ENCODE measurements around the gene PMFBP1.
"Not testable (repeated sequence)": the region's sequence is repeated elsewhere in the genome, so short reads cannot be mapped to it uniquely, and the experiment has no call there.

PMFBP1 gene

DNA sequence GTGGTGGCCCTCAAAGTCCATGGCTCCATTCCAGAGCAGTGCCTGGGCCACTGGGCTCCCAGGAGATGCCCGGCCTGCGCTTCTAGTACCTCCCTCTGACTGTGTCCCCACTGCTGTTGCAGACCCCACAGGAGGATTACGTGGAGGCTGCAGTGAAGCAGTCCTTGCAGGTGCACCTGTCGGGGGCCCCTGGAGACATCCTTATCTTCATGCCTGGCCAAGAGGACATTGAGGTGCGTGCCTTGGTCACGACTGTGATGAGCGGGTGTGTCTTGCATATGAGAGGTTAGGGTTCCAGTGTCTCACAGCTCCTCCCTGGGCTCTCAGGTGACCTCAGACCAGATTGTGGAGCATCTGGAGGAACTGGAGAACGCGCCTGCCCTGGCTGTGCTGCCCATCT, 67.0 kb downstream of the PMFBP1 start:
- no peak for DNase-seq

DNA sequence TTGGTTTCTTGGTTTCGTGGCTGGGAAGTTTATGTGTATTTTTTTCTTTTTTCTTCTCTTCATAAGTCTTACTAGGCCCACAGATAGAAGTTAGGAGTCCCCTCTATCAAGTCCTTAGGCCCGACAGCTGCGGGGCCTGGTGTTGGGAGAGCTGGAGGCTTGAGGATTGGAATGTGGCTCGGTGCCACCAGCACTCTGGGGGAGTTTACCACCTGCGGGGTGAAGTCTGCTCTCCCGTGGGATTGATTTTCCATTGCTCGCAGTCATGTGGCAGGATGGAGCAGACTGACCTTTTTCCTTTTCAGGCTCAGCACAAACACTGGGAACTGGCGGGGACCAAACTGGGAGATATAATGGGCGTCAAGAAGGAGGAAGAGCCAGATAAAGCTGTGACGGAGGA, 70.8 kb downstream of the PMFBP1 start:
- DNase-seq: no peak

DNA sequence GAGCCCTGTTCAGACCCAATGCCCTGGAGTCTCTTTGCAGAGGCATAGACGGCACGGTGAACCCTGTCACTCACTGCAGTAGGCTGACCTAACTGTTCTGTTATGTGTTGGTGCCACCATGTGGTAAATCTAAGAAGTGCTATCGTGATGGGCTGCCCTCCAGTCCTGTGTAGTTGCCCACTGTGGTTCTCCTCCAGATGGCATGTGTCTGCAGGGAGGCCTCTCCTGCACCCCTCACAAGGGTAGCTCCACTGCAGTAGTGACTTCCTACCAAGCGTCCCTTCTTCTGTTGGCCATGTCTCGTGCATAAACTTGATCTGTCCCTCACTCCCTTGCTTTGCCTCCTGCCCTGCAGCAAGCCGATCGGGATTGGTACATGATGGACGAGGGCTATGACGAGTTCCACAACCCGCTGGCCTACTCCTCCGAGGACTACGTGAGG, 72.6 kb downstream of the PMFBP1 start:
- DNase-seq: peak; percentile 84

DNA sequence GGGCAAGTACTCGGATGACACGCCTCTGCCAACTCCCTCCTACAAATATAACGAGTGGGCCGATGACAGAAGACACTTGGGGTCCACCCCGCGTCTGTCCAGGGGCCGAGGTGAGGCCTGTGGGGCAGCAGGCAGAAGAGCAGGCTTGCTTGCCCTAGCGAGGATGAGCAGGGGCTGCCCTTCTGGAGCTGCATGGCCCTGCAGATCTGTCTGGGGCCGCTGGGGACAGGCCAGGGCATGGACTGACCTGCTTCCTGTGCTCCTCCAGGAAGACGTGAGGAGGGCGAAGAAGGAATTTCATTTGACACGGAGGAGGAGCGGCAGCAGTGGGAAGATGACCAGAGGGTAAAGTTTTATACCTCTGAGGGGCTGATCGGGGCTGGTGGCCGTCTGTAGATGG, 73.0 kb downstream of the PMFBP1 start:
- DNase-seq: peak; percentile 68

DNA sequence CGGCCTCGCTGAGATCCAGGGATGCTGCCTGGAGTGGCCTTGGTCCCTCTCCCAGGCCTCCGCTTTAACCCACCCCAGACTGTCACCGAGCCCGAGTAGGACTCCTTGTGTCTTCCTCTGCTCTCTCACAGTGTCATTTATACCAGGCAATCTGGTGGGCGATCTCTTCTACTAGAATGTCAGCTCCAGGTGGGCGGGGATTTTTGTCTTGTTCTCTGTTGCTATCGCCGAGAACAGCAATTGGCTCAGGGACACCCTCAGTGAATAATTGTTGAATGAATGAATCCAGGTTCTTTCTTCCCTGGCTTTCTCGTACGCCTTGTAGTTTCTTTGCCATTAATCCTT, 77.7 kb downstream of the PMFBP1 start:
- no peak for DNase-seq

DNA sequence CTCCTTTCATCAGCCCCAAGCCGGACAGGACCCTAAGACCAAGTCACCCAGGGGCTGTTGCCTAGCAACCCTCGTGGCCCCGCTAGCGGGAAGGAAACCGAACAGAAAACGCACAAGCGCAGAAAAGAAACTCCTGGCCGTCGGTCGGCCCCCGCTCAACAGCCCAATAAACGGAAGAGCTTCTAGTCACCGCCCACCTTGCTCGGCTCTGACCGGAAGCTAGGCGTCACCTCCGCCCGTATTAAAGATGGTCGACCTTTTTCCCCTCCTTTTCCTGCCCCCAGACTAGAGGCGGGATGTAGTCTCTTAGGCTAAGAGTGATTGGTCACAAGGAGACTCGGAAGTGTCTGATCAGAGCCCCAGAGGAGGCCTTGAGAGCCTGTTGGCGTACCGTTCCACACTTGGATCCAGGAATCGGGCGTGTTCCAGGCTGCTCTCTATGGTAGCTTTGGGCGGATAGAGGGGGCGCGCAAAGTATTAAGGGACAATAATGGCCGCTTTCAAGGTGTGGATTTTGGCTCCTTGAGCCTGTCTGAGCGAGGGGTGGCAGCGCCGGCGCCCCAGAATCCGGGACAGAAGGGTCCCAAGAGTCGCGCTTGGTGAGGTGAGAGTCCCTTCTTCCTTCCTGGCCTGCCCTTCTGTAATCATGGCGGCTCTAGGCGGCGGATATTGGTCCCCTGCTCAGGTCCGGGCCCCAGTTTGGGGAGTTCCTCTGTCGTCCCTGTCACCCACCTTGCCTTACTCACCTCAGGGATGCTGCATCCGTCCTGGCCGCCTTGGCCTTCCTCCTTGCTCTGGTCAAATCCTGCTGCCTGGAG, 78.3 kb downstream of the PMFBP1 start, which contains the start of the genes DHX38 and TXNL4B:
Gene DHX38 (plus strand): TSS at position 400 of the 818 bp plus-strand sequence. CDS start 2,311 bp downstream, outside the sequence.
Gene TXNL4B (minus strand): TSS at position 173 of the 818 bp plus-strand sequence. CDS start 2,871 bp downstream, outside the sequence.
- peak; percentile 99 for DNase-seq

DNA sequence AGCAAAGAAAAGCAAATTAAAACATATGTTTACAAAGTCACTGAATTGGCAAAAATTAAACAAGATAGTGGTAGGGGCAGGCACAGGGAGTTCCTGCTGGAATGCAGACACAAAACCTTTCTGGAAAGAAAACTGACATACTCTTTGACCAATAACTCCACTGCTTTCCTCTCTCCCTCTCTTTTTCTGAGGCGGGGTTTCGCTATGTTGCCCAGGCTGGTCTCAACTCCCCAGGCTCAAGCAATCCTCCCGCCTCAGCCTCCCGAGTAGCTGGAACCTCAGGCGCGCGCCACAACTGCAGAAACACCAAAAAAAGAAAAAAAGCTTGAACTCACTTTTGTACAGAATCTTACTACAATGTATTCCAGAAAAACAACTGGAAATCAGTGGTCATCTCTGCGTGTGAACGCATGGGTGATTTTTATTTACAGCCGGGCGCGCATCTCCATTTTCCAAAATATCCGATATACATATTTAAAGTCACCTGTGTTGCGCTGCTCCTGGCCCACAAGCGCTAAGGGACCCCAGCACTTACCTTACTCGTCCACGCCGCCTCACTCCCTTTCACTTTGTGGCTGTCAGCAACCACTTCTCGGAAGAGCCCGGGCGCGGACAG, 79.0 kb downstream of the PMFBP1 start:
- DNase-seq: peak; percentile 66

DNA sequence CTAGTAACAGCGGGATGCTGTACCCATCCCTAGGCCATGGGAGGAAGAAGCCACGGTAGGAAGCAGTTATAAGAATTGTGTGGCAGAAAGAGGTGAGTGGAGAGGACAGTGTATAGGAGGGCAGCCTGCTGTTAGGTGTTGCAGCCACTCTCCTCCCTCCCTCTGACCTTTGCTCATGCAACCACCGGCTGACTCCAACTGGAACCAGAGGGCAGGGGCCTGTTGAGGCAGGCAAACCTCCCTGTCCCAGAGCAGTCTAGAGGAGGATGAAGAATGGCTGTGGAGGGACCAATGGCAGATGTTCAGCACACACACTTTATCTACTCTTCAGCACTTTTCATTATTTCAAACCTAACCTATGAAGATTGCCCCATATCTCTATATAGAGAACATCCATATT, 80.7 kb downstream of the PMFBP1 start:
- no peak for DNase-seq

DNA sequence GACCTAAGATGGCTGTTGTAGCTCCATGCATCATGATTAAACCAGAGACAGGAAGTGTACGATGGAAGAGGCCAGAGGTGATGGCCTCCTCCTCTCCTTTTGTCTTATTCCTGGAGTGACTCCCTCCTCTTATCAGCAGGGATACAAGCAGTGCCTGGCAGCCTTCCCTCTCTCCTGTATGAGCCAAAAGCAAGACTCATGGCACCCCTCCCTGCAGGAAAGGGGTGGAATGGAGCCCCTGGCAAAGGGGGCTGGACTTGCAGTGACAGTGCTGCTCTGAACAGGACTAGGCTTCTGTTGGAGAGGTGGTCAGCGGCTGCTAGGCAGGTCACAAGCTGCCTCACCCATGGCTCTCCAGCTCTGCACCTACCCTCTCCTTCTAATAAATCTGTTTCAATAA, 87.0 kb downstream of the PMFBP1 start:
- DNase-seq: no peak

DNA sequence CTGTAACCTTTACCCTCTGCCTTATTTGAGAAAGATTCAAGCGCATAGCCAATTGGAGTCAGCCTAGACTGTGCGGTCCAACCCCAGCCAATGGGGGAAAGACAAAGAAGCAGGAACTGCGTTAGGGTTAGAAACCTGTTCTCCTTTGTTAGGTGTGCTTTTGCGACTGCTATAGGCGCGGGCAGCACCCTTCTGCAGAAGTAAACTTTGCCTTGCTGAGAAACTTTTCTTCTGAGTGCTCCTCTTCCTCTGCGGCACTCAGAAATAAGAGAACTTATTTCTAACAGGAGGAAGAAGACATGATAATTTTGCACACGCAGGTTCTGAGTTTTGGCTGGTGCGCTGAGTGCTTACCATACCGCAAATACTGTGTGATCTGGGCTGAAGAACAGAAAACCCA, 87.5 kb downstream of the PMFBP1 start:
- DNase-seq: no peak

DNA sequence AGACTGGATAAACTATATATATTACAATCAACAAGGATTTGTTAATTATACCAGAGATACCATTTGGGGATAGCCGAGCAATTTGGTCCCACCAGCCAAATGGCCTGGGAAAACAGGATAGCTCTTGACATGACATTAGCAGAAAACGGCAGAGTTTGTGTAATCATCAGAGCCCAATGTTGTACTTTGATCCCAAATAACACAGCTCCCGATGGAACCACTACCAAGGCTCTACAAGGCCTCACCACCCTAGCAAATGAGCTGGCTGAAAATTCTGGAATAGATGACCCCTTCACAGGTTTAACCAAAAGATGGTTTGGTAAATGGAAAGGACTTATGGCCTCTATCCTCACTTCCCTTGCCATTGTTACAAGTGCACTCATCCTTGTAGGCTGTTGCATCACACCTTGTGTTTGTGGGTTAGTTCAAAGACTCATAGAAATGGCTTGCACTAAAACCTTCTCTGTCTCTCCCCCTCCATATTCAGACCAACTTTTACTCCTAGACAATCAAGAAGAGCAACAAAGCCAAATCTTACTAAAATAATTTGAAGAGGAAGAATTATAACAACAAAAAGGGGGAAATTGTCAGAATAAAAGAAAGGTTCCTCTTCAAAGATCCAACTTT, 88.1 kb downstream of the PMFBP1 start:
- no peak for DNase-seq

DNA sequence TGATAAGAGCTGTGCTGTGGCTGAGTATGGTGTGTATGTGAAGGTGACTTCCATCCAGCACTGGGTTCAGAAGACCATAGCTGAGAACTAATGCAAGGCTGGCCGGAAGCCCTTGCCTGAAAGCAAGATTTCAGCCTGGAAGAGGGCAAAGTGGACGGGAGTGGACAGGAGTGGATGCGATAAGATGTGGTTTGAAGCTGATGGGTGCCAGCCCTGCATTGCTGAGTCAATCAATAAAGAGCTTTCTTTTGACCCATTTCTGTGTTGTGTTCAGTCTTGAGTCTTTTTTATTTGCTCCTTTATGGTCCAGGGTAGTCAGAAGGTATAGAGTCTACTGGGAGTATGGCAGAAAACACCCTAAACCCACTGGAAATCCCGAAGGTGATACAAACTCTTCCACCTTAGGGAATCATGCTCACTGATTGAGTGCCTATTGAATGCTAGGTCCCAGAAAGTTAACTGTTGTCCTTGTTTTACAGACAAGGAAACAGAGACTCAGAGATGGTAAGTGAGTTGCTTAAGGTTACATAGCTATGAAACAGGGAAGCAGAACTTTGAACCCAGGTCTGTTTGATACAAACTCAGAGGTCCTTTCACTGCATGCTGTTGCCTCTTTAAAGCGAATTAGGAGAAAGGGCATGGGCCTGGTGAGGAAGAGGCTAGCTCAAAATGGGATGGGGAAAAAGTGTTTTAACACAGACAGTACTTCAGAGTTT, 94.8 kb downstream of the PMFBP1 start:
- not testable (repeated sequence) for DNase-seq

DNA sequence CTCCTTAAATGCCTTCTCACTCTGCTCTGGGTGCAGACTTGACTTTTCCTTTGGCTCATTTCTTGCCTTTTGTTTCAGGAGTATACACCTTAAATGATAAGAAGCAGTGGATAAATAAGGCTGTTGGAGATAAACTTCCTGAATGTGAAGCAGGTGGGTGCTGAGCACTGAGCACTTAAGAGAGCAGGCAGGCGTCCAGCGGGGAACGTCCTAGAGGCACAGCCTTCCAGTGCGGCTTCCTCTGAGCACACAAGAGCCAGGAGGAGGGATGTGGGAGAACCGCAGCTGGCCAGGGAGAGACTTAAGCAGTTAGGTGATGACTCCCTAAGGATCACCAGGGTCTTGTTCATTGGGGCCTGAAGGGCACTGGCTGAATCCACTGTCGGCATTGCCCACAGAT, 96.9 kb downstream of the PMFBP1 start:
- DNase-seq: not testable (repeated sequence)

DNA sequence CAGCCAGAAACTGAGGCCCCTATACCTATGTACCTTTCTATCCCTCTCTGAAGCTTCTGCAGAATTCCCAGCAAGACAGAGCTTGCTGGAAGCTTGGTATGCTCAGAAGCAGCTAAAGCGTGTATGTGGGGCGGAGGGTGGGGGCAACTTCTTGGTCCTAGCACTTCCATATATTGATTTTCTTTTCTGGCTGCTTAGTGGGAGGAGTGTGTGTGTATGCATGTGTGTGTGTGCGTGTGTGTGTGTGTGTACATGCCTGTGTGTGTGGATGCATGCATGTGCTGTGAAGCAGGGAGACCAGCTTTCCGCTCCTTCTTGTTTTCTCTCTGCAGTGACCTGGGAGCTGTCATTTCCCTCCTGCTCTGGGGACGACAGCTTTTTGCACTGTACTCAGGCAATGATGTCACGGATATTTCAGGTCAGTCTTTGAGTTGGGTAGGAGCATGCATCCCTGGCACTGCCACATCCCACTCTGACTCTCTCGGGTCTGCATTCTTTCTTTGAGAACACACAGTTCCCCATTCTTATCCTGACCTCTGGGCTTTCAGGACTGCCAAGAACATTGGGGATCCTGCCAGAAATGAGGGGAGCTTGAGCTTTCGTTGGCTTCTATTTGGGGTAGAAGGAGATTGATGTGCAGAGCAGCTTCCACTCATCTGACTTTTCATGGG, 98.3 kb downstream of the PMFBP1 start:
- no peak for DNase-seq

DNA sequence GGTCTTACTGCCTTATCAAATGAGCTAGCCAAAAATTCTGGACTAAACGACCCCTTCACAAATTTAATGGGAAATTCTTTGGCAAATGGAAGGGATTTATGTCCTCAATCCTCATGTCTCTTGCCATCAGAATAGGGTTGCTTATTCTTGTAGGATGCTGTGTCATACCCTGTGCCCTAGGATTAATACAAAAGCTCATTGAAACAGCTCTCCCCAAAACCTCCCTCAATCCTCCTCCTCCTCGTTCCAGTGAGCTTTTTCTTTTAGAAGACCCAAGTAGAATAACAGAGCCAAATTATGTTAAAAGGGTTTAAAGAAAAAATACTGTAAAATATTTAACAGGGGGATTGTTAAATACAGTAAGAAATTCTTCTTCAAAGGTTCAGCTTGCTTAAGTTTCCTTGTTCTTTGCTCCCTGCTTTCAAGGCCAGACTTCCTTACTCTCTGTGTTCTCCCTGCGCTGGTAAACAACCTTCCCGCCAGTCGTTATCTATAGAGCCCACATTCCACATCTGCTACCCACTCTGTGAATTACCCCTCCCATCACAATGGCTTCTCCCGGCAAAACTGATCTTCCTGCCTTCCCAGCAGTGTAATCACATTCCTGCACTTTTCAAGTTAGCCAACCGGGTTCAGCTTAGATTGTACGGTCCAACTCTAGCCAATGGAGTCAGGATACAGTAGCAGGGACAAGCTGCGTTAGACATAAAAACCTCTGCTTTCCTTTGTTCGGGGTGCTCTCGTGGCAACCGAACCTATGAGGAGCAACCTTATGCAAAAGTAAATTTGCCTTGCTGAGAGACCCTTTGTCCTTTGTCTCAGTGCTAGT, 99.2 kb downstream of the PMFBP1 start:
- DNase-seq: peak; percentile 81

All from islet precursor cell (in vitro differentiated cells).